ENCODE results near the gene ATAD2B. TPM values are rescaled to one million over a fixed set of nuclear protein-coding genes. Genes with fewer than 3 reads are reported as not detected.

Gene ATAD2B
- total RNA-seq, 1 experiment from 2014 or later: 16.7 TPM

DNA sequence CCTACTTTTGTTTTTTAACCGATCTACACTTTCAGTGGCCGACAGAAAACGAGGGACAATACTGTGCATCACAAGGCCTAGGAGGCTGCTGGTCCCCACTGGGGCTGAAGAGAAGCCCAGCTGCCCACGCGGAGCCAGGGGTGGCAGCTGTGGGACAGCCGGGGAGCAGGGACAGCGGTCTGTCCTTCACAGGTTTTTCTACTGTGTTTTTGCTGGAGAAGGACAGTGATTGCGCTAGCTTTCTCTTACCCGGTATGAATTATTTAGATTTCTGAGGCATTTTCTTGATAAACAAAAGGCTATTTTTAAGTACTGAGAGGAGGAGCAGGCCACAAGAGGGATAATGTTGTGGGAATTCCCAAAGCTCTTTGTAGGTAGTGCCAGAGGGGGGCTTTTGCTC is 219.8 kb downstream of the ATAD2B start:
- no peak for DNase-seq (ENCODE audit: extremely low read depth, low read depth)

DNA sequence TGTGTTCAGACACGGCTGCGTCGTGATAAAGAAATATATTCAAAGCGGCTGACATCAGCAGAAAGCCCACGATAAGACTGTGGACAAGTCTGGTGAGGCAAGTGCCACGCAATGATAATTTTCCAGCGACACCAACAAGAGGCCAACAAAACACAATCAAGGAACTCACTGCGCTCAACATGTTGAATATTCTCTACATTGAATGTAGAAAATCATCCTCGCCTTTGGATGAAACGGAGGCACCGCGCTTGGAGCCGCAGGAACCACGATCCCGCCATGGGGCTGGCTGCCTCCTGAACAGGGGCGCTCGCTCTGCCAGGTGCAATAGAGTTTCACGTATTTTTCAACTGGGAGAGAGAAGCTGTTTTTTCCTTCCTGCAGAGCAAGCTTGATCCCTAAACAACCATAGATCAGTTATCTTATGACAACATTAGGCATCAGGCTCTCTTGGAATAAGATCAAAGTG is 220.3 kb downstream of the ATAD2B start:
- no peak for DNase-seq (ENCODE audit: extremely low read depth, low read depth)

DNA sequence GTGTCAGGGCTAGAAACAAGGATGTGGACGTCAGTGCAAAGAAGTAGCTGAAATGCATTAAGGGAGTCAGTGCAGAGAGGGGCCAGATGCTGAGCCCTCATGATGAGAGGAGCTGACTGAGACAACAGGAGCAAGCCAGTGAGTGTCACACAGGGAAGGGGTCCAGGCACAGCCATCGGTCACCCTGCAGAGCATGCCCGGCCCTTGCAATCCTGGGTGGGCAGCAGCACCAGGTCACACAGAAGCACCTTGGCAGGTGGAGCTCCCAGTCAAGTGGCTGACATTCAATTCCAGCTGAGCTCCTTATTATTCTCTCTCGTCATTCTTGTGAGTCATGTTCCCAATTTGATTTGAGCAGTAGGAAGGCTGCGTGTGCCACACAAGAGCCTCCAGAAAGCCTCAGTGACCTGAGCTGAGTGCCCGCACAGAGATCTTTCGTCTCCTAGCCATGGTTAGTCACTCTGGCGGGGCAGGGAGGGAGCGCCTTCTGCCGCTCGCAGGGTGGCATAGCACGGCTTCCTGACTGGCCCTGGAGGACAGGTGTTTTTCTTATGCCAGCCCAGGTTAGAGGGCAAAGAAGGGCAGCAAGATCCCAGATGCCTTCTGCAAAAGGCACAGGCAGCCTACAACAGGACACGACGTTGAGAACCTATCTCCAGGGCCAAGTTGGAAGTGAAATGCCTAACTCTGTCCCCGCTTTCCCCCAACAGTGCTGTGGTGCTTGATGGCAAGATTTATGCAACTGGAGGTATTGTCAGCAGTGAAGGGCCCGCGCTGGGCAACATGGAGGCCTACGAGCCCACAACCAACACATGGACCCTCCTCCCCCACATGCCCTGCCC is 220.9 kb downstream of the ATAD2B start:
- no peak for DNase-seq (ENCODE audit: extremely low read depth, low read depth)

DNA sequence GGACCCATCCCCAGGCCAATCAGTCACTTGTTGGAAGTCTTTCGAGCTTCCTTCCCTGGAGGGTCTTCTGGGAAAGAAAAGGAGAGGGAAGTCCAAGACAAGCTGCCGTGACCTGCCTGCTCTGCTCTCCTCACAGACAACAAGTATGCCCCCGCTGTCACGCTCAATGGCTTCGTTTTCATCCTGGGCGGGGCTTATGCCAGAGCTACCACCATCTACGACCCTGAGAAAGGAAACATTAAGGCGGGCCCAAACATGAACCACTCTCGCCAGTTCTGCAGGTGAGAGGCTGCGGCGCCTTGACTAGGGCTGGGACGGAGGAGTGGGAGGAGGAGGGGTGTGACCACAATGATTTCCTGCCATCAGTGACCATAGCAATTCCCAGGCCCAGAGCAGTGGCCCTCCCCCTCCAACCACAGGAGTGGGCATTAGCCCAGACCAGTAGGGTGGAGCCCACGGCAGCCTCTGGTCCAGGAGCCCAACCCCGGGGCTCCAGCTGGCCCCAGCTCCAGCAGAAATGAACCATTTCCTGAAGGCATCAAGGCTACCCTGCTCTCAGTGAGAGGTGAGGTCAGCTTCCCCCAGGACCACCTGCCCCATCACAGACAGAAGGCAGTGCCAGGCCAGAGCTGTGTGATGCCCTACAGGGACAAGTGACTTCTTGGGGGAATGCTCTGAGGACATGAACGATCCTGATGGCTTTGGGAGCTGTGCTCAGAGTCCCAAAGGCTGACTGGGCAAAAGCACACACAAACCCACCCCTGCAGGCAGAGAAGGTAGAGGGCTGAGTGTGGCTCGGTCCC is 223.1 kb downstream of the ATAD2B start:
- no peak for DNase-seq (ENCODE audit: extremely low read depth, low read depth)

DNA sequence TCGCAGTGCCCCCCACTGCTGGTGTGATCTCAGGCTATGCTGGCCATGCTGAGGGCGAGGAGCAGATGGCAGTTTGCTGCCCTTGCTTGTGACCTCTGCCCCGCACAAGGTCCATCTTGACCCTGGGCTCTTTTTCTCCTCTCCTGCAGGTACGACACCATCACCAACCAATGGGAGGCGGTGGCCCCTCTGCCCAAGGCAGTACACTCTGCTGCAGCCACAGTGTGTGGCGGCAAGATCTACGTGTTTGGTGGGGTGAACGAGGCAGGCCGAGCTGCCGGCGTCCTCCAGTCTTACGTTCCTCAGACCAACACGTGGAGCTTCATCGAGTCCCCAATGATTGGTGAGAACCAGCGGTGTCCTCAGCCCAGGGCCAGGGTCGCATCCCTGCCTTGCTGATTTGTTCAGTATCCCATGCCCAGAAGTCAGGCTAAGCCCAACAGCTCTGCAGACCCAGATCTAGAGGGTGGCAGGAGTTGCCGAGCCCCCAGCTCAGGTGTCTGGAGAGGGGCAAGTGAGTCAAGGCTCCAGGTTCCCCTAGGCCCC is 223.8 kb downstream of the ATAD2B start:
- DNase-seq (ENCODE audit: extremely low read depth, low read depth): no peak

DNA sequence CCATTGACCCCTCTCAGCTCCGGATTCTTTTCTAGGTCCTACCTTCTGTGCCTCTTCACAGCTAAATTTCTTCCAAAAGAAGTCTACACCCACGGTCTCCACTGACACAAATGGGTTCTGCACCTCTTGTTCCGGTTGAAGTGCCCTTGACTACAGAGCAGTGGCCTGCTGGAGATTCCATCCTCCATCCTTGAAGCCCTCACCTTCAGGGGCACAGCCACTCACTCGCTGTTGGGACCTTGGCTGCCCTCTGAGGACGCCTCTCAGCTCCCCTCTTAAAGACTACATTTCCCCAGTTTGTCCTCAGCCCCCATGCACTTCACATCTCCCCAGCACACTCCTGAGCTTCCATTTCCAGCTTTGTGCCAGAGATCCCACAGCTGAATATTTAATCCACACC is 226.3 kb downstream of the ATAD2B start:
- no peak for DNase-seq (ENCODE audit: extremely low read depth, low read depth)

DNA sequence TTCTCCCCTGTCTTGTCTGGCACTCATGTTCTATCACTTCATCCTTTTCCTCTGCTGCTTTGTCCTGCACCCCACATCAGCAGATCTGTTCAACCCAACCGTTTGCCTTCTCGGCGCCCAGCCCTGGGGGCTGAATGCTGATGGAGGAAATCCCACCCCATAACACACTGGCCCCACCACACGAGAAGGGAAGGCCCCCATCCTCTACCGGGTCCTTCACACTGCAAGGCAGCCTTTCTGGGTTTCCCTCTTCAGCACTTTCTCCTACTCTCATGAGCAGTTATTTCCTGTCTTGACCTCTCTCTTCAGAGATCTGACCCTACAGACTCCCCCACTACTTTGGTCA is 227.4 kb downstream of the ATAD2B start:
- no peak for DNase-seq (ENCODE audit: extremely low read depth, low read depth)

DNA sequence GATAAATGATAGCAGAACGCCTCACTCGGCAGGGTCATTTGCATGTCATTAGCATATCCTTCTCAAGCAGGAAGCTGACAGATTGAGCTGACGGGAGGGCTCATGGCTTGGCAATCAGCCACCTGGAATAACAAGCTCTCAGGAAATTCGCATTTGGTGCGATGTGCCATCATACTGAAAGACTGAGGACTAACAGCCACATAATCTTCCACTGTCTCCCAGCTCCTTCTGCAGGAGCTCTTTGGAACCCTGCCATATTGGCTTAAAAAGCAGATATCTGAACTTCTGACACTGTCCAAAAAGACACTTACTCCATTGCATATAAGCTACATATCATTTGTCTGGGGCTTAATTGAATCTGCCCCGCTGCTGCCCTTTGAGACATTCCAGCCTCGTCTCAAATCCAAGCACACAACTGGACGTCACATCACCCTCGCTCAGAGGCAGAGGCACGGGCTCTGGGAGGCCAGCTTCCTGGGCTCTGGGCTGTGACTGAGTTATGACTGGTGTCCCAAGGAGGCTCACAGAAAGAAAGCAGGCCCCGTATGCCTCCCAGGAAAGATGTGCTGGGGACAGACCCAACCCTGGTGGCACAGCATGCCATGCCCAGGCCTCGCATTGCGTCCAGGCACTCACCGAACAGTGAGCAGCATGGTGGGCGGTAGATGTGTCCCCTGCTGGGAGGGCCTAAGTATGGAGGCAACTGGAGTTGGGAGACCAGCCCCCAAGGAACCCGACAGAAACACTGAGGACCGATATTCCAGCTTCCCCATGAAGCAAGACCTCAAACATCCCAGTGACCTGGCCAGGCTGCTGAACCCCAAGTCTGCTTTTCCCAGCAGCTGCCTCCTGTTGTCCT is 228.0 kb downstream of the ATAD2B start:
- DNase-seq (ENCODE audit: extremely low read depth, low read depth): no peak

Other genes with a start within 250 kb of the ATAD2B start
- 18.6 and 21.9 TPM in 2 replicates for gene UBXN2A, start 13.3 kb upstream of the ATAD2B start, total RNA-seq (2014; rRNA removed; shearing (Covaris generic))
- gene MFSD2B, start 83.0 kb upstream of the ATAD2B start, total RNA-seq (2014; rRNA removed; shearing (Covaris generic)): 0.17 and 0.63 TPM in 2 replicates
- 9.2 and 9.8 TPM in 2 replicates for gene WDCP, start 120.3 kb upstream of the ATAD2B start, total RNA-seq (2014; rRNA removed; shearing (Covaris generic))
- gene FKBP1B, start 122.6 kb upstream of the ATAD2B start, total RNA-seq (2014; rRNA removed; shearing (Covaris generic)): 0.38 TPM in 1 of 2 replicates, not detected in the other
- gene SF3B6, start 149.2 kb upstream of the ATAD2B start, total RNA-seq (2014; rRNA removed; shearing (Covaris generic)): 282 and 312 TPM in 2 replicates
- gene TP53I3, start 157.7 kb upstream of the ATAD2B start, total RNA-seq (2014; rRNA removed; shearing (Covaris generic)): 20.2 and 21.4 TPM in 2 replicates
- gene PFN4, start 196.2 kb upstream of the ATAD2B start, total RNA-seq (2014; rRNA removed; shearing (Covaris generic)): 0.77 and 1.6 TPM in 2 replicates
- 1.3 and 2.5 TPM in 2 replicates for gene FAM228B, start 196.3 kb upstream of the ATAD2B start, total RNA-seq (2014; rRNA removed; shearing (Covaris generic))
- gene FAM228A, start 247.9 kb upstream of the ATAD2B start, total RNA-seq (2014; rRNA removed; shearing (Covaris generic)): not detected in 2 replicates

All from NCI-H460 (cell line).